Renal cortex interstitium (tissue), 15 donors: ENCODE data around the gene STAM2. TPM values are rescaled to one million over a fixed set of nuclear protein-coding genes. Genes with fewer than 3 reads are reported as not detected.
"Not testable (repeated sequence)": the region's sequence is repeated elsewhere in the genome, so short reads cannot be mapped to it uniquely, and the experiment has no call there.

ENCODE experiments used
- DNase-seq, 11 donors: peaks; one replicate each; pipeline ENCODE4 v3.0.0-alpha.2; 2013; ENCODE audit warnings: low read depth in 9 of 11, low spot score in 4 of 11; ENCODE audit errors: extremely low read depth in 1 of 11
- long read RNA-seq, 16 experiments: transcript quantifications; one replicate each; lab custom pipeline, GENCODE V29; 2026
- polyA plus RNA-seq, 3 donors: library from polyadenylated mRNA; unstranded; fragments of 120-200 nt; gene quantifications; one replicate each; pipeline ENCODE4 v1.2.1, GENCODE V29; 2013; ENCODE audit not compliant: insufficient read length in 3 of 3

Gene STAM2
- 10 to 100 TPM; 40.2 to 55.0 (median 50.3) TPM for polyA plus RNA-seq
- long read RNA-seq, donor 1, full-length matches to known transcripts, result 4 of 4 reads
- long read RNA-seq, donor 1, partial matches to known transcripts, result 0 of 4 reads
- long read RNA-seq, donor 1, other reads (novel, unspliced or antisense), result 0 of 4 reads
- long read RNA-seq, donor 2, full-length matches to known transcripts, result 5 of 12 reads
- long read RNA-seq, donor 2, partial matches to known transcripts, result 7 of 12 reads
- long read RNA-seq, donor 2, other reads (novel, unspliced or antisense), result 0 of 12 reads
- long read RNA-seq, donor 3, full-length matches to known transcripts, result 10 of 10 reads
- long read RNA-seq, donor 3, partial matches to known transcripts, result 0 of 10 reads
- long read RNA-seq, donor 3, other reads (novel, unspliced or antisense), result 0 of 10 reads
- long read RNA-seq, donor 4, full-length matches to known transcripts, result 14 of 14 reads
- long read RNA-seq, donor 4, partial matches to known transcripts, result 0 of 14 reads
- long read RNA-seq, donor 4, other reads (novel, unspliced or antisense), result 0 of 14 reads
- long read RNA-seq, donor 5, result 0 reads
- long read RNA-seq, donor 6, full-length matches to known transcripts, result 11 of 11 reads
- long read RNA-seq, donor 6, partial matches to known transcripts, result 0 of 11 reads
- long read RNA-seq, donor 6, other reads (novel, unspliced or antisense), result 0 of 11 reads
- long read RNA-seq, donor 7, full-length matches to known transcripts, result 12 of 12 reads
- long read RNA-seq, donor 7, partial matches to known transcripts, result 0 of 12 reads
- long read RNA-seq, donor 7, other reads (novel, unspliced or antisense), result 0 of 12 reads
- long read RNA-seq, donor 8, full-length matches to known transcripts, result 9 of 9 reads
- long read RNA-seq, donor 8, partial matches to known transcripts, result 0 of 9 reads
- long read RNA-seq, donor 8, other reads (novel, unspliced or antisense), result 0 of 9 reads
- long read RNA-seq, donor 9, full-length matches to known transcripts, result 8 of 8 reads
- long read RNA-seq, donor 9, partial matches to known transcripts, result 0 of 8 reads
- long read RNA-seq, donor 9, other reads (novel, unspliced or antisense), result 0 of 8 reads
- long read RNA-seq, donor 10, full-length matches to known transcripts, result 11 of 11 reads
- long read RNA-seq, donor 10, partial matches to known transcripts, result 0 of 11 reads
- long read RNA-seq, donor 10, other reads (novel, unspliced or antisense), result 0 of 11 reads
- long read RNA-seq, donor 11, full-length matches to known transcripts, result 7 of 7 reads
- long read RNA-seq, donor 11, partial matches to known transcripts, result 0 of 7 reads
- long read RNA-seq, donor 11, other reads (novel, unspliced or antisense), result 0 of 7 reads
- long read RNA-seq, donor 12, full-length matches to known transcripts, result 2 of 2 reads
- long read RNA-seq, donor 12, partial matches to known transcripts, result 0 of 2 reads
- long read RNA-seq, donor 12, other reads (novel, unspliced or antisense), result 0 of 2 reads
- long read RNA-seq, donor 13, full-length matches to known transcripts, result 11 of 11 reads
- long read RNA-seq, donor 13, partial matches to known transcripts, result 0 of 11 reads
- long read RNA-seq, donor 13, other reads (novel, unspliced or antisense), result 0 of 11 reads
- long read RNA-seq, donor 14, full-length matches to known transcripts, result 2 of 2 reads
- long read RNA-seq, donor 14, partial matches to known transcripts, result 0 of 2 reads
- long read RNA-seq, donor 14, other reads (novel, unspliced or antisense), result 0 of 2 reads
- long read RNA-seq, donor 15, full-length matches to known transcripts, result 4 of 4 reads
- long read RNA-seq, donor 15, partial matches to known transcripts, result 0 of 4 reads
- long read RNA-seq, donor 15, other reads (novel, unspliced or antisense), result 0 of 4 reads
- long read RNA-seq, donor 16, full-length matches to known transcripts, result 17 of 22 reads
- long read RNA-seq, donor 16, partial matches to known transcripts, result 5 of 22 reads
- long read RNA-seq, donor 16, other reads (novel, unspliced or antisense), result 0 of 22 reads

- peak; percentile 82 to 93 (median 90) for DNase-seq
These were observed at the start of gene STAM2 for GRCh38 chr2:152175368-152176112. TSS of gene STAM2 (minus strand) at chr2:152175763. CDS start at chr2:152175642, 121 bp downstream.

GRCh38 chr2:152223977-152224376 is 48.4 kb upstream of the STAM2 start:
- peak in 5 of 11 donors; percentile 26 to 61 (median 36) for DNase-seq

- DNase-seq, result peak in 10 of 11 donors; percentile 54 to 87 (median 77)
These were observed 47.5 kb upstream of the STAM2 start for GRCh38 chr2:152222975-152223637.

GRCh38 chr2:152221839-152222238 is 46.3 kb upstream of the STAM2 start:
- DNase-seq, result no peak

GRCh38 chr2:152219077-152219828 is 43.7 kb upstream of the STAM2 start:
- DNase-seq, result no peak

GRCh38 chr2:152201466-152201830 is 25.9 kb upstream of the STAM2 start:
- DNase-seq, result no peak

GRCh38 chr2:152200565-152201465 is 25.3 kb upstream of the STAM2 start:
- no peak for DNase-seq

GRCh38 chr2:152200101-152200500 is 24.5 kb upstream of the STAM2 start:
- no peak for DNase-seq

GRCh38 chr2:152198499-152198898 is 22.9 kb upstream of the STAM2 start:
- no peak for DNase-seq

GRCh38 chr2:152197508-152198284 is 22.1 kb upstream of the STAM2 start:
- DNase-seq, result not testable (repeated sequence)

GRCh38 chr2:152189622-152190495 is 14.3 kb upstream of the STAM2 start:
- DNase-seq, result peak in 5 of 11 donors; percentile 40 to 76 (median 45)

- not testable (repeated sequence) for DNase-seq
These were observed 11.2 kb upstream of the STAM2 start for GRCh38 chr2:152186808-152187207.

- no peak for DNase-seq
These were observed 10.7 kb upstream of the STAM2 start for GRCh38 chr2:152186262-152186661.
